Nephron (organoid): Measurements from ENCODE around the gene VN1R5.

ENCODE experiments used
- H3K27ac Mint-ChIP-seq, 3 experiments: 2 replicates each; pipeline ENCODE4 v1.8.0; 2020; ENCODE audit warnings: mixed read lengths in 3 of 3, mild to moderate bottlenecking in 2 of 3, moderate library complexity in 1 of 3
- H3K27me3 Mint-ChIP-seq: 2 replicates; pipeline ENCODE4 v1.8.0; 2021; ENCODE audit warnings: low read depth, mild to moderate bottlenecking, moderate library complexity, mixed read lengths
- H3K36me3 Mint-ChIP-seq: 2 replicates; pipeline ENCODE4 v1.8.0; 2020; ENCODE audit warnings: low read depth, mixed read lengths
- H3K4me1 Mint-ChIP-seq: 2 replicates; pipeline ENCODE4 v1.8.0; 2020; ENCODE audit warnings: mixed read lengths
- H3K4me3 Mint-ChIP-seq, 3 experiments: 2 replicates each; pipeline ENCODE4 v1.8.0; 2020; ENCODE audit warnings: mild to moderate bottlenecking in 3 of 3, mixed read lengths in 3 of 3, moderate library complexity in 2 of 3
- H3K9me3 Mint-ChIP-seq: 2 replicates; pipeline ENCODE4 v1.8.0; 2020; ENCODE audit warnings: mixed read lengths
- CTCF ChIP-seq, 3 experiments: fragments of 200-600 bp; sonication (generic); IDR thresholded peaks; one replicate each; pipeline ENCODE4 v1.5.0; 2021; ENCODE audit warnings: antibody characterized with exemption in 3 of 3; ENCODE audit not compliant: unreplicated experiment in 3 of 3

VN1R5 gene

GRCh38 chr1:247268390-247269045, 12.6 kb downstream of the VN1R5 start:
- peaks cover 7% of the 10 kb centered on the region for H3K4me1 Mint-ChIP-seq
- TF ChIP-seq CTCF (IDR thresholded peaks at IDR 0.05; ENCODE audit: unreplicated experiment in 3 of 3) = no peak
- H3K36me3 Mint-ChIP-seq = no peaks in the 10 kb centered on the region
- H3K9me3 Mint-ChIP-seq = peaks cover 34% of the 10 kb centered on the region
- no peak overlapping the region for H3K27ac Mint-ChIP-seq
- no peak overlapping the region for H3K4me3 Mint-ChIP-seq
- H3K27me3 Mint-ChIP-seq = no peaks in the 10 kb centered on the region

GRCh38 chr1:247269133-247269532, 13.3 kb downstream of the VN1R5 start:
- no peaks in the 10 kb centered on the region for H3K36me3 Mint-ChIP-seq
- H3K27me3 Mint-ChIP-seq = no peaks in the 10 kb centered on the region
- H3K27ac Mint-ChIP-seq = no peak overlapping the region
- no peak for TF ChIP-seq CTCF (IDR thresholded peaks at IDR 0.05; ENCODE audit: unreplicated experiment in 3 of 3)
- peaks cover 8% of the 10 kb centered on the region for H3K4me1 Mint-ChIP-seq
- H3K4me3 Mint-ChIP-seq = no peak overlapping the region
- H3K9me3 Mint-ChIP-seq = peaks cover 31% of the 10 kb centered on the region

- peaks cover 14% of the 10 kb centered on the region for H3K4me1 Mint-ChIP-seq
- H3K9me3 Mint-ChIP-seq = peaks cover 23% of the 10 kb centered on the region
- H3K4me3 Mint-ChIP-seq = no peak overlapping the region
- no peaks in the 10 kb centered on the region for H3K36me3 Mint-ChIP-seq
- no peak for TF ChIP-seq CTCF (IDR thresholded peaks at IDR 0.05; ENCODE audit: unreplicated experiment in 3 of 3)
- no peak overlapping the region for H3K27ac Mint-ChIP-seq
- no peaks in the 10 kb centered on the region for H3K27me3 Mint-ChIP-seq
Observed at GRCh38 chr1:247270003-247270402, 14.1 kb downstream of the VN1R5 start.

GRCh38 chr1:247273013-247273412, 17.1 kb downstream of the VN1R5 start:
- Mint-ChIP-seq H3K4me1 (peaks cover 14% of the 10 kb centered on the region), H3K9me3 (peaks cover 26% of the 10 kb centered on the region), H3K27me3 (no peaks in the 10 kb centered on the region), H3K27ac (peak overlapping the region; percentile 66 to 94 (median 80)), H3K4me3 (no peak overlapping the region), H3K36me3 (no peaks in the 10 kb centered on the region)
- no peak for TF ChIP-seq CTCF (IDR thresholded peaks at IDR 0.05; ENCODE audit: unreplicated experiment in 3 of 3)

- peaks cover 14% of the 10 kb centered on the region for H3K4me1 Mint-ChIP-seq
- H3K36me3 Mint-ChIP-seq = no peaks in the 10 kb centered on the region
- peak overlapping the region in 1 of 3 experiments; percentile 10 for H3K4me3 Mint-ChIP-seq
- peaks cover 26% of the 10 kb centered on the region for H3K9me3 Mint-ChIP-seq
- no peak for TF ChIP-seq CTCF (IDR thresholded peaks at IDR 0.05; ENCODE audit: unreplicated experiment in 3 of 3)
- H3K27ac Mint-ChIP-seq = peak overlapping the region; percentile 22 to 89 (median 28)
- no peaks in the 10 kb centered on the region for H3K27me3 Mint-ChIP-seq
Observed at GRCh38 chr1:247274605-247275256, 18.9 kb downstream of the VN1R5 start.

GRCh38 chr1:247277191-247277590, 21.3 kb downstream of the VN1R5 start:
- H3K27me3 Mint-ChIP-seq = no peaks in the 10 kb centered on the region
- TF ChIP-seq CTCF (IDR thresholded peaks at IDR 0.05; ENCODE audit: unreplicated experiment in 3 of 3) = no peak
- H3K9me3 Mint-ChIP-seq = peaks cover 12% of the 10 kb centered on the region
- H3K4me3 Mint-ChIP-seq = no peak overlapping the region
- peak overlapping the region; percentile 0 to 69 (median 54) for H3K27ac Mint-ChIP-seq
- H3K4me1 Mint-ChIP-seq = peaks cover 18% of the 10 kb centered on the region
- H3K36me3 Mint-ChIP-seq = no peaks in the 10 kb centered on the region
